Type B pancreatic cell (in vitro differentiated cells): ENCODE data around the gene B3GNT9. TPM values are rescaled to one million over a fixed set of nuclear protein-coding genes. Genes with fewer than 3 reads are reported as not detected.
"Not testable (repeated sequence)": the region's sequence is repeated elsewhere in the genome, so short reads cannot be mapped to it uniquely, and the experiment has no call there.

Experiments
- DNase-seq: peaks from one replicate; pipeline ENCODE4 v3.0.0; 2021; ENCODE audit warnings: mixed read lengths; ENCODE audit not compliant: unreplicated experiment; ENCODE audit errors: extremely low spot score
- H3K27ac Mint-ChIP-seq: 2 replicates; pipeline ENCODE4 v1.8.0; 2021; ENCODE audit warnings: mild to moderate bottlenecking, mixed read lengths
- H3K27me3 Mint-ChIP-seq: 2 replicates; pipeline ENCODE4 v1.8.0; 2021; ENCODE audit warnings: mixed read lengths
- H3K36me3 Mint-ChIP-seq: 2 replicates; pipeline ENCODE4 v1.8.0; 2021; ENCODE audit warnings: mixed read lengths
- H3K4me1 Mint-ChIP-seq: one replicate; pipeline ENCODE4 v1.8.0; 2021; ENCODE audit warnings: mixed read lengths; ENCODE audit not compliant: unreplicated experiment
- H3K4me3 Mint-ChIP-seq: 2 replicates; pipeline ENCODE4 v1.8.0; 2021; ENCODE audit warnings: mild to moderate bottlenecking, mixed read lengths
- H3K9me3 Mint-ChIP-seq: 2 replicates; pipeline ENCODE4 v1.8.0; 2021; ENCODE audit warnings: mixed read lengths
- CTCF ChIP-seq: fragments of 200-600 bp; sonication (generic); conservative IDR thresholded peaks from 2 replicates; pipeline ENCODE4 v1.5.0; 2021; ENCODE audit warnings: antibody characterized with exemption, mild to moderate bottlenecking
- total RNA-seq: library from RNA; stranded (reverse); gene quantifications from 2 replicates; pipeline ENCODE4 v1.2.1, GENCODE V29; 2021; ENCODE audit warnings: low replicate concordance

Gene B3GNT9
- total RNA-seq, 1 donor from 2014 or later = 11.0 TPM

- no peak for TF ChIP-seq CTCF
- Mint-ChIP-seq H3K36me3 (peaks cover 13% of the 10 kb centered on the region), H3K4me3 (no peak overlapping the region), H3K4me1 (no peaks in the 10 kb centered on the region), H3K27me3 (no peaks in the 10 kb centered on the region), H3K9me3 (no peaks in the 10 kb centered on the region), H3K27ac (no peak overlapping the region)
- no peak for DNase-seq
These were observed 21.9 kb downstream of the B3GNT9 start for GRCh38 chr16:67128887-67129286.

- Mint-ChIP-seq H3K27ac (no peak overlapping the region), H3K9me3 (no peaks in the 10 kb centered on the region), H3K4me1 (no peaks in the 10 kb centered on the region), H3K27me3 (no peaks in the 10 kb centered on the region), H3K36me3 (peaks cover 18% of the 10 kb centered on the region), H3K4me3 (no peak overlapping the region)
- no peak for TF ChIP-seq CTCF
- no peak for DNase-seq
These were observed 22.4 kb downstream of the B3GNT9 start for GRCh38 chr16:67128417-67128816.

GRCh38 chr16:67122799-67123198, 28.0 kb downstream of the B3GNT9 start:
- not testable (repeated sequence) for H3K27me3 Mint-ChIP-seq, H3K4me3 Mint-ChIP-seq, H3K4me1 Mint-ChIP-seq, DNase-seq, H3K27ac Mint-ChIP-seq, H3K9me3 Mint-ChIP-seq, H3K36me3 Mint-ChIP-seq

- no peaks in the 10 kb centered on the region for H3K9me3 Mint-ChIP-seq
- H3K36me3 Mint-ChIP-seq = peaks cover 4% of the 10 kb centered on the region
- no peak overlapping the region for H3K4me3 Mint-ChIP-seq
- H3K27ac Mint-ChIP-seq = no peak overlapping the region
- DNase-seq = no peak
- H3K27me3 Mint-ChIP-seq = no peaks in the 10 kb centered on the region
- H3K4me1 Mint-ChIP-seq = no peaks in the 10 kb centered on the region
- no peak for TF ChIP-seq CTCF
These were observed 30.8 kb downstream of the B3GNT9 start for GRCh38 chr16:67120025-67120424.

- Mint-ChIP-seq H3K9me3 (no peaks in the 10 kb centered on the region), H3K27me3 (no peaks in the 10 kb centered on the region), H3K4me3 (no peak overlapping the region), H3K36me3 (peaks cover 5% of the 10 kb centered on the region), H3K27ac (no peak overlapping the region), H3K4me1 (peaks cover 5% of the 10 kb centered on the region)
- TF ChIP-seq CTCF = no peak
- DNase-seq = no peak
These were observed 33.1 kb downstream of the B3GNT9 start for GRCh38 chr16:67117716-67118115.

GRCh38 chr16:67116388-67117311, 34.1 kb downstream of the B3GNT9 start:
- H3K4me1 Mint-ChIP-seq = peaks cover 8% of the 10 kb centered on the region
- no peak for DNase-seq
- H3K9me3 Mint-ChIP-seq = no peaks in the 10 kb centered on the region
- H3K36me3 Mint-ChIP-seq = peaks cover 6% of the 10 kb centered on the region
- no peak overlapping the region for H3K4me3 Mint-ChIP-seq
- TF ChIP-seq CTCF = no peak
- no peaks in the 10 kb centered on the region for H3K27me3 Mint-ChIP-seq
- H3K27ac Mint-ChIP-seq = no peak overlapping the region
